Right lung (tissue), 5 donors: ENCODE data around the gene YPEL3. TPM values are rescaled to one million over a fixed set of nuclear protein-coding genes. Genes with fewer than 3 reads are reported as not detected.

Source experiments
- DNase-seq, 2 donors: peaks; one replicate each; pipeline ENCODE4 v3.0.0-alpha.2; 2013
- polyA plus RNA-seq, 5 donors: library from polyadenylated mRNA; unstranded; fragments of 120-200 nt; gene quantifications; one replicate each; pipeline versions ENCODE4 v1.2.1 to v1.2.3, GENCODE V29; 2013; ENCODE audit warnings: inconsistent platforms in 1 of 5, low replicate concordance in 1 of 5; ENCODE audit not compliant: insufficient read length in 5 of 5, insufficient read depth in 1 of 5

Gene YPEL3
- polyA plus RNA-seq, 5 donors = 49.0 to 73.2 (median 55.0) TPM

- DNase-seq = peak; percentile 56 to 66
These were observed 3.5 kb downstream of the YPEL3 start for GRCh38 chr16:30092373-30093010.

GRCh38 chr16:30091474-30092372 is 4.3 kb downstream of the YPEL3 start, which contains the start of gene TBX6:
Gene TBX6, minus strand, starts transcription at chr16:30091924. Its CDS starts 731 bp downstream, at chr16:30091193.
- DNase-seq = peak; percentile 90 to 91

- DNase-seq = no peak
These were observed 5.2 kb downstream of the YPEL3 start for GRCh38 chr16:30090610-30091331.

GRCh38 chr16:30088832-30089624 is 7.0 kb downstream of the YPEL3 start:
- no peak for DNase-seq

GRCh38 chr16:30088237-30088831 is 7.7 kb downstream of the YPEL3 start:
- DNase-seq = no peak

- no peak for DNase-seq
These were observed 8.7 kb downstream of the YPEL3 start for GRCh38 chr16:30087181-30087898.

GRCh38 chr16:30086291-30087140 is 9.5 kb downstream of the YPEL3 start:
- DNase-seq = no peak

GRCh38 chr16:30085820-30086219 is 10.2 kb downstream of the YPEL3 start:
- no peak for DNase-seq

- no peak for DNase-seq
These were observed 10.8 kb downstream of the YPEL3 start for GRCh38 chr16:30085247-30085646.

GRCh38 chr16:30084816-30085159 is 11.2 kb downstream of the YPEL3 start:
- no peak for DNase-seq

GRCh38 chr16:30084096-30084815 is 11.8 kb downstream of the YPEL3 start:
- no peak for DNase-seq

GRCh38 chr16:30083216-30084055 is 12.6 kb downstream of the YPEL3 start:
- DNase-seq = no peak

- no peak for DNase-seq
These were observed 13.4 kb downstream of the YPEL3 start for GRCh38 chr16:30082545-30083090.

GRCh38 chr16:30079480-30079879 is 16.5 kb downstream of the YPEL3 start:
- DNase-seq = no peak

GRCh38 chr16:30078744-30079143 is 17.3 kb downstream of the YPEL3 start:
- DNase-seq = no peak

GRCh38 chr16:30077656-30078055 is 18.4 kb downstream of the YPEL3 start:
- DNase-seq = no peak

GRCh38 chr16:30076276-30076791 is 19.7 kb downstream of the YPEL3 start:
- DNase-seq = no peak
